Activated CD8-positive, alpha-beta memory T cell treated with anti-CD3 and anti-CD28 coated beads, Interleukin-2, amount 50 U/mL, for 1 hour (primary cell): Measurements from ENCODE around the gene SRPX.

Source experiments
- DNase-seq: peaks from one replicate; pipeline ENCODE4 v3.0.0-alpha.2; 2020; ENCODE audit errors: extremely low read depth

The SRPX gene

GRCh38 chrX:38138900-38139299 lies 81.8 kb downstream of the SRPX start:
- DNase-seq: no peak

GRCh38 chrX:38138157-38138891 lies 82.3 kb downstream of the SRPX start:
- no peak for DNase-seq

- no peak for DNase-seq
Observed at GRCh38 chrX:38129366-38129765, 91.3 kb downstream of the SRPX start.

GRCh38 chrX:38127961-38128360 lies 92.7 kb downstream of the SRPX start:
- no peak for DNase-seq

GRCh38 chrX:38126179-38126578 lies 94.5 kb downstream of the SRPX start:
- no peak for DNase-seq

GRCh38 chrX:38124000-38124399 lies 96.7 kb downstream of the SRPX start:
- DNase-seq: no peak

GRCh38 chrX:38117485-38117884 lies 103.2 kb downstream of the SRPX start:
- no peak for DNase-seq

GRCh38 chrX:38116706-38117105 lies 104.0 kb downstream of the SRPX start:
- DNase-seq: no peak

- no peak for DNase-seq
Observed at GRCh38 chrX:38112566-38112965, 108.1 kb downstream of the SRPX start.

- no peak for DNase-seq
Observed at GRCh38 chrX:38111196-38111595, 109.5 kb downstream of the SRPX start.

- DNase-seq: no peak
Observed at GRCh38 chrX:38110231-38110630, 110.4 kb downstream of the SRPX start.

- DNase-seq: no peak
Observed at GRCh38 chrX:38109042-38109898, 111.4 kb downstream of the SRPX start.

GRCh38 chrX:38108364-38108763 lies 112.3 kb downstream of the SRPX start:
- DNase-seq: no peak

GRCh38 chrX:38106991-38107655 lies 113.5 kb downstream of the SRPX start:
- no peak for DNase-seq

- DNase-seq: no peak
Observed at GRCh38 chrX:38105216-38105725, 115.4 kb downstream of the SRPX start.

GRCh38 chrX:38103857-38104812 lies 116.5 kb downstream of the SRPX start:
- DNase-seq: no peak

- no peak for DNase-seq
Observed at GRCh38 chrX:38102875-38103274, 117.8 kb downstream of the SRPX start.

- DNase-seq: no peak
Observed at GRCh38 chrX:38102240-38102639, 118.4 kb downstream of the SRPX start.

GRCh38 chrX:38099688-38100087 lies 121.0 kb downstream of the SRPX start:
- DNase-seq: no peak
